ENCODE measurements around the gene ADAMTSL2.
A peak's percentile ranks its signal among the peaks of the same experiment; 100 is the strongest.

The ADAMTSL2 gene

DNA sequence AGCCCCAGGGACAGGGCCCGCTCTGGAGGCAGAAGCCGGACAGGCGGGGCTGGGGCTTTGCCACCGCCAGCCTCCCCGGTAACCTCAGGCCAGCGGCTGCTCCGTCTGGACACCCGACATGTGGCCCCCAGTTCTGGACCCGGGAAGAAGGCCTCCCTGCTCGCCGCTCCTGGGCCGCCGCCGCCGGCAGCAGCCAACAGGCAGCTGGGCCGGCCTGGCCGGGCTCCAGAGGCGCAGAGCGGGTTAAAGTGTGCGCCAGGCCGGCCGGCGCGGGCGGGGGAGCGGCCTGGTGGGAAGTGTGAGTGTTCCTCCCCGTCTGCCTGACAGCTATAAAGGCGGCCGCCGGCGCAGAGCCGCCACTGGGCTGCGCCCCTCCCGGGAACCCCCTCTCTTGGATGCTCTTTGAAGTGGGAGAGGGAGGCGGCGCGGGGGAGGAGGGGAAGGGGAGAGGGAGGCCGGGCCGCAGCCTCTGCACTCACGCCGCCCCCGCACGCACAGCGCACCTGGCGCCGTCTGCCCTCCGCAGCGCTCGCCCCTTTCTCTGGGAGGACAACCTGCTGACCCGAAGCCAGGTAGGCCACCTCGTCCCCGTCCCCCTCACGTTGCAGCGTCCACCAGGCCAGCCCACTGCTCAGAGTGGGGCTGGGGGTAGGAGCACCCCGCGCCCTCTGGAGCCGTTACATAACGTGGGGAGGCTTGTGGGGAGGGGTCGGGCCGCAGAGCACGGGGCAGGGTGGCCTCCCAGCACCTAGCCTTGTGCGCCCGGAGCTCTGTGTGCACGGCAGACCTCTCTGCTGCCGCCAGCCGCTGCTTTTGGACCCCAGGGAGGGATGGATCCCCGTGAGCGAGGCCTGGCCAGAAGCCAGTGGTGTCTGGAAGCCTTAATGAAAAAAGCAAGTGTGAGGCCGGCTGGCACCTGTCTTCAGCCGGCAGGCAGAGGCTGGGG lies at the start of gene ADAMTSL2:
TSS of gene ADAMTSL2 (plus strand) at position 359 of the 946 bp plus-strand sequence. CDS start 2,009 bp downstream, outside the sequence.
- DNase-seq, result peak; percentile 85

DNA sequence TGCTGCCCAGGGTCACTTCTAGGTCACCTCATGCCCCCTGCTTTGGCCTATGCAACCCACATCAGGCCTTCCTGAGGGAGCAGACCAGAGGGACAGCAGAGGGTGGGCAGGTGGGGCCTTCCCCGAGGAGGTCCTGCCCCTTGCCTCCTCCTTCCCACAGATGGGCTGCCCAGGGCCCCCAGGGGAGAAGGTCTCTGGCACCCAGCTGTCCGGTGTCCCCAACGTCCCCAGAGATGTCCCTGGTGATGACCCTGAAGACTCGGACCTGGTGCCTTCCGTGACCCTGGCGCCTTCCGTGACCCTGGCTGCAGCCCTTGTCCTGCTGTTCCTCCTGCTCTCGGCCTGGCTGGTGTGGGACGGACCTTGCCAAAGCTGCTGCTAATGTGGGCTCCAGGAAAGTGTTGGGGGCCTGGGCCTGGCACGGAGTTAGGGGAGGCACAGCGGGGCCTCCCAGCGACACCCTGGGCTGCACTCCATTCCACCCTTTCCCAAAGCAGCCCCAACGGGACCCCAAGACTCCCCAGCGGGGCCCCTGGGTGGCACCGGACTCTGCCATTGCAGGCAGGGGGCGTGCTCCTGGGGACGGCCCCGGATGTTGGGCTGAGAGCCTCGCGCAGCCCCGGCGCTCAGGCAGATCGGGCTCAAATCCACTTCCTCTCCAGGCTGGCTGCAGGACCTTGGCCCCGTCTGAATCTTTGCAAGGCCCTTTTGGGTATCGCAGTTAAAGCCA lies 48.8 kb upstream of the ADAMTSL2 start:
- DNase-seq, result peak; percentile 82

DNA sequence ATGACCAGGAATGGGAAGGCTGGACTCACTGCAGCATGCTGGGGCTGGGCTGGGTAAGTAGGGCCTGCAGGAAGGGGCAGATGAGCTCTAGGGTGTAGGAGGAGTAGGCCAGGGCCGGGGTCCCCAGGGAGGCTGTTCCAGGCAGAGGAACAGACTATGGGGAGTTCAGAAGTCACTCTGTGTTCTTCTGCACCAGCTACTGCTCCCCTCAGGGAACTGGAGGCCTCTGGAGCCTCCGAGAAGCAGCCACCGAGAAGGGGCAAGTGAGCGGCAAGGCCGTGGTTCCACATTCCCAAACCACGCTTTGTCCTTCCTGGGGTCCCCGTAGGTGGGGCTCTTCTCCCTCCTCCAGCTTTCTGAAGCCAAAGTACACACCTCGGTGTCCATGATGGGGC lies 47.2 kb upstream of the ADAMTSL2 start:
- no peak for DNase-seq

- DNase-seq, result no peak
These were observed 45.7 kb upstream of the ADAMTSL2 start for GRCh38 chr9:133488686-133489252.

DNA sequence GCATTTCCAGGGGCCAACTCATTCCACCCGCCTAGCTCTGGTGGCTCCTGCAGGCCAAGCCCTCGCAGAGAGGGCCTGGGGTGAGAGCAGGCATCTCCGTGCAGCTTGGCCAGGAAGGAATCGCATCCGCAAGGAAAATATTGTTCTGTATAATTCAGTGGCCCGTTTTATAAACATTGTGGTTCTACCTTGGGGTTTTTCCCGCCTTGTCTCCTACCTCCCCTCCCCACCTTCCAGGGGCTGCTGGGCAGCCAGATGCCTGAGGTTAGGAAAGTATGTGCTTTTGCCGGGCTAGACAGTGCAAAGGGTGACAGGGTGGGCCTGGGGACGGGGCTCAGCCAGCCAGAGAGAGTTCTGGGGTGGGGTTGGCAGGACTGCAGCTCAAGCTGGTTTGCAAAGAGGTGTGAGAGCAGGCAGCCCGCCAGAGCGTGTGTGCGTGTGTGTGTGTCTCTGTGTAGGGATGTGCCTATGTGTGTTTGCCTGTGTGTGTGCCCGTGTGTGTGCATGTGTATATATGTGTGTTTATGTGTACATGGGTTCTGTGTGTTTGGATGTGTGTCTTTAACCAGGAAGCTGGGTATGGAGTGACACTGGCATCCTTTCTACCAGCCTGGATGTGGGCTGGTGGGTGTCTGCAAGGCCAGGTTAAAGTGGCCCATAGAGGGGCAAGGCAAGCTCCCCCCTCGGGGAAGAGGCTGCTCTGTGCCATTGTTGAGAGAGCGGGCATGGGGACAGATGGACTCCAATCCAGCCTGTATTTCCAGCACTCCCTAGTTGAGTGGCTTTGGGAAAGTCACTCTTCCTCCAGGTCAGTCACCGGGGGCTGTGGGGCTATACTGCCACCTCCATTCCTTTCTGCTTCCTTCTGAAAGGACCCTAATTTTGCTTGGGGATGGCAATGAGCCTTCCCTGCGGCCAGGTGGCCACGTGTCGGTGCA lies 45.0 kb upstream of the ADAMTSL2 start:
- no peak for DNase-seq

DNA sequence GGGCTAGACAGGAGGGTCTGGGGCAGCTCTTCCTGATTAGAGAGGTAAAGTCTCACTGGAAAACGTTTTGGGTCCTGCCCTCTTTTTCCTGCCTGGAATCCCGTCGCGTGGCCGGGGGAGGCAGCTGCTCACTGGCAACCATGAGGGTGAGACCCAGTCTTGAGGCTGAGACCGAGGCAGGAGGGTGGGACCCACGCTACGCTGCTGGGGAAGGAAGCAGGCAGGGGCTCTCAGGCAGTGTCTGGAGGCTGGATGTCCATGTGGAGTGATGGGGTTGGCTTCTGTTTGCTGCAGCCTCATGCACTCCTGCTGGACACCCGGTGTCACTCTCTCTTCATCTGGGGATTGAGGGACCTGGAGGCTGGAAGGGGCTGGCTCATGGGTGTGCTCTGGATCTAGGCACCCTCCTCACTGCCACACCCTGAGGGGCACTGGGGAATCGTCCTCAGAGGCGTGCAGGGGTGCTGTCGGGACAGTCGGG lies 44.3 kb upstream of the ADAMTSL2 start:
- peak; percentile 29 for DNase-seq

- DNase-seq, result peak; percentile 80
These were observed 43.4 kb upstream of the ADAMTSL2 start for GRCh38 chr9:133490865-133491655.

GRCh38 chr9:133491656-133491925 lies 42.9 kb upstream of the ADAMTSL2 start:
- DNase-seq, result no peak

GRCh38 chr9:133492061-133493021 lies 42.2 kb upstream of the ADAMTSL2 start:
- peak; percentile 57 for DNase-seq

- DNase-seq, result no peak
These were observed 41.1 kb upstream of the ADAMTSL2 start for GRCh38 chr9:133493428-133493827.

- DNase-seq, result no peak
These were observed 40.5 kb upstream of the ADAMTSL2 start for GRCh38 chr9:133493845-133494540.

GRCh38 chr9:133494636-133495326 lies 39.7 kb upstream of the ADAMTSL2 start:
- DNase-seq, result no peak

GRCh38 chr9:133495327-133496293 lies 38.9 kb upstream of the ADAMTSL2 start:
- DNase-seq, result no peak

DNA sequence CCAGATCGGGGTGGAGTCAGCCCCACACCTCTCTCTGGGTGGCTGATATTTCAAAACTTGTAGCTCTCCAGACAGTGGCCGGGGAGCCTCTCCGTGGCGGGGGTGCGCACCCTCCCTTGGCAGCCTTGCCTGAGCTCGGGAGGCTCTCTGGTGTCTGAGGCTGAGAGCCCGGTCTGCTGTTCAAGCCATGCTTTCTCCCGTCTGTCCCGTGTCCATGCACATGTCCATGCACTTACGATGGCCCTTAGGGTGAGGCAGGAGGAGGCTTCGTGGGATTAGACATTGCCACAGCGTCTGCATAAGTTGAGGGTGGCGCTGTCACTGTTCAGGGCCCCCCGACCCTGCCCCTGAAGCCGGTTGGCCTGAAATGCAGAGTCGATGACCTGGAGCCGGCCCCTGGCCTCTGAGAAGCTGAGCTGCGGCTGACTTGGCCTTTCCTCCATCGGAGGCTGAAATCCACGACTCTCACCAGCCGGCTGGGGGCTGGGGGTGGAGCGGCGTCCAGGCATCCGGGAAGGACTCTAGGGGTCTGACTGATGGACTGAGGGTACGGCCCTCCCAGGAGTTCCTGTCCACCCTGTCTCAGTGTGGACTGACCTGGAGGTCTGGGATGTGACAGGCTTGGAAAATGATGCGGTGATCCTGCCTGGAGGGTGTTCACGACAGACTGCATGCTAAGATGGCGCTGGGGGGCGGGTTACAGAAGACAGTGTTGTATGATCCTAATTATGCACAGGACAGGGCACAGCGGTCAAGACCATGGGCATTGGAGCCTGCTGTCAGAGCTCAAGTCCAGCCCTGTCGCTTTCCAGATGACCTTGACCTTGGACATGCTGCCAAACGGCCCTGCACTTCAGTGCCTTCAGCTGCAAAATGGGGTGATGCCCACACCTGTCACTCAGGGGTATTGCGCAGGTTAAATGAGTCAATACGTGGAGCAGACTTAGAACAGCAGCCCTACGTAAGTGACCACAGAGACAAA lies 37.4 kb upstream of the ADAMTSL2 start:
- DNase-seq, result no peak

GRCh38 chr9:133499132-133499891 lies 35.2 kb upstream of the ADAMTSL2 start:
- no peak for DNase-seq

DNA sequence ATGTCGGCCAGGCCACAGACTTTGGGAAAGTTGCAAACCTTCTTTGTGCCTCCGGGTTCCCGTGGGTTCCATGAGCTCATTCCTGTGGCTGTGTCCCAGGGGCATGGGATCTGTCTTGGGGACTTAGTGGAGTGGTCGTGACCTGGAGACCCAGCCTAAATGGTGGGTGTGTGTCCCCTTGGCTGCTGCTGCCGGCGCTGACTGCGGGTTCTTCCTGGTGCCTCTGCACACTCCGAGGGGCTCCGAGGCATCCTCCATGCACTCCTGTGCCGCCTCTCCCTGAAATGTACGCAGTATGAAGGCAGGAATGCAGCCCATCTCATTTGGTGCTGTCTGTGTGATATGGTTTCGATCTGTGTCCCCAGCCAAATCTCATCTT lies 34.6 kb upstream of the ADAMTSL2 start:
- DNase-seq, result no peak
